A673 (cell line): ENCODE results near the gene RHOT1.

Source experiments
- CTCF ChIP-seq: fragments of 300-800, 200-600 bp; sonication (generic); conservative IDR thresholded peaks from 2 replicates; pipeline ENCODE4 v1.5.1; 2017; ENCODE audit warnings: low read depth, mild to moderate bottlenecking, antibody characterized with exemption, low read length, moderate library complexity, mixed read lengths
- EZH2 ChIP-seq: fragments of 200-600 bp; sonication (generic); IDR thresholded peaks from 2 replicates; pipeline ENCODE4 v1.6.1; 2017; ENCODE audit warnings: borderline replicate concordance, low read depth, mild to moderate bottlenecking, mixed read lengths, antibody characterized with exemption, low read length; ENCODE audit not compliant: poor library complexity, severe bottlenecking

GRCh38 chr17:32126746-32127145 lies 15.6 kb upstream of the RHOT1 start:
- TF ChIP-seq CTCF = no peak
- no peak for TF ChIP-seq EZH2
